Neural progenitor cell (in vitro differentiated cells): ENCODE measurements around the gene HM13.

Experiments
- CTCF ChIP-seq: fragments of 200-600 bp; sonication (generic); IDR thresholded peaks from 2 replicates; pipeline ENCODE4 v1.5.1; 2017; ENCODE audit warnings: antibody characterized with exemption, mild to moderate bottlenecking
- EZH2 ChIP-seq: fragments of 200-600 bp; sonication (generic); IDR thresholded peaks from 2 replicates; pipeline ENCODE4 v1.6.1; 2017; ENCODE audit warnings: antibody characterized with exemption, mild to moderate bottlenecking, moderate library complexity
- EZH2phosphoT487 ChIP-seq: fragments of 200-600 bp; sonication (generic); IDR thresholded peaks from 2 replicates; pipeline ENCODE4 v1.6.1; 2017; ENCODE audit warnings: antibody characterized with exemption

DNA sequence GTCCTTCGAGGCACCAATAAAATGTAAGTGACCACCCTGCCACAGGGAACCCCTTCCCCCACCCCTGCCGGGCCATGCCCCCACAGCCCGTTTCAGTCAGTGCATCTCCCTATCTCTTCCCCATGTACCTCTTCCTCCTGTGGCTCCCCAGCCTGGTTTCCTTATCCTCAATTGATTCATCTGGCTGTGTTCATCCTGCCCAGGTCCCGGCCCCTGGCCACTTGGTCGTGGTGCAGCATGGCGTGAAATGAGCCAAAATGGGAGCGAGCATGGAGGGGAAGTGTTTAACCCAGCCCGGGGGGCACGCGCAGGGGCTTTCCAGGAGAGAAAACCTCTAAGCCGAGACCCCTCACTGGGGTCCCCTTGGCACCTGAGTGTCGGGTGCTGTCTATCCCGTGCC lies 35.9 kb downstream of the HM13 start:
- TF ChIP-seq CTCF (no peak), EZH2phosphoT487 (no peak), EZH2 (no peak)
